HG03139 (cell line): ENCODE results near the gene TMPRSS13.

Experiments used
- ATAC-seq: cut with Tn5 transposase; IDR thresholded peaks from one replicate; pipeline ENCODE4 v1.9.1; 2021; ENCODE audit not compliant: unreplicated experiment

The TMPRSS13 gene

DNA sequence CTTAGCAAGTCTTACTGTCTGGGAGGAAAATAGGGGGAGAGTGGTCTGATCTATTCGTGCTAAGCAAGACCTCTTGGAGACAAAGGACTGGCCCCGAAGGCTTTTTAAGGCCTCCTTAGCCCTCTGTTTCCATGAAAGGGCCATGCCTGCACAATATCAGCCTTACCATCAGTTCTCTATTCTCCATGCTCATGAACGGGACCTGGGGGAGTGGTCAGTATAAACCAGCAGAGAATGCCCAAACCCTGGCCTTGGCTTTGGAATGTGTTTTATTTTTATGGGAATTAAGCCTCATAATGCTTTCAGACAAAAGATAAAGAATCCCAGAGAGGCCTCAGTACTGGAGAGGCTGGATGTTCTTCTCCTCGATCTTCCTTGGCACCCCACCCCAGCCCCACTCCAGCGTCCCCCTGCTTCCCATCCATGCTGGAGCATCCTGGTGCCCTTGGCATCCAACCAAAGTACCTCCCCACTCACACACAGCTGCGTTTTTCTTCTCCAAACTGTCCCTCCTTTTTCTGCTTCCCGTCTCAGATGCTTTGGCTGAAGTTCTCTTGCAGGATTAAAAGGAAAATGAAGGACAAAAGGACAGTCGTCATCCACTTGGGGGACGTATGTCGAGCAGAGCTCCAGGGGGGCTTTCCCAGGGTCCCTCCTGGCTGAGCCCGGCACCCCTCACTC is 71.3 kb downstream of the TMPRSS13 start:
- no peak for ATAC-seq

DNA sequence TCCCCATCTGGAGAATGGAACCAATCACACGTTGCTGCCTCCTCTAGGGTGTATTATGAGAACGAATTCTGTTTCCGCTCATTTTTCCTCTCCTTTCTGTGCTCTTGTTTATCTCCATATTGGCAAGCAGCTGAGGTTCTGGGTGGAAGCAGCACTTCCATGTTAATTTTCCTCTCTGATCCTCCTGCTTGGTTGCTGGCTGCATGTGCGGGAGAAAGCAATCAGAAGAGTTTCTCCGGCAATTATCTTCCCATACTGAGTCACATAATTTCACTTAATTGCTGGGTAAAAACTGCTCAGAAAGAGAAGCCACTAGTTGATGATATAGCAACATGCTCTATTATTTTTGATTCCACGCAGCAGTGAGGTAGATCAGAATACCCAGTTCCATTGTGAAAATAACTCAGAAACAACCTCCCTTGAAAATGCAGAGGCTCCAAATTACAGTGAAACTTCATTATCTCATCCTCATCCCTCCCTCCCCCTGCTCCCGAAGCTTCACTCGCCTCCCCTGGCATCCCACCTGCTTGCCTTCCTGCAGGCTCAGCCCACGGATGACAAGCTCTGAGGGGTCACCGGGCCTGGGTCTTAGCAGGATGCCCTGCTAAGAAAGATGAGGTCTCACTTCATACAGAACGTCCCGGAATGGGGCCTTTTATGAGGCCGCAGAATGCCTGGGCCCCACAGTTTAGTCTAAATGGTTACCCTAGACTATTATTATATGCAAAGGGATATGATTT is 73.1 kb downstream of the TMPRSS13 start:
- ATAC-seq: no peak

DNA sequence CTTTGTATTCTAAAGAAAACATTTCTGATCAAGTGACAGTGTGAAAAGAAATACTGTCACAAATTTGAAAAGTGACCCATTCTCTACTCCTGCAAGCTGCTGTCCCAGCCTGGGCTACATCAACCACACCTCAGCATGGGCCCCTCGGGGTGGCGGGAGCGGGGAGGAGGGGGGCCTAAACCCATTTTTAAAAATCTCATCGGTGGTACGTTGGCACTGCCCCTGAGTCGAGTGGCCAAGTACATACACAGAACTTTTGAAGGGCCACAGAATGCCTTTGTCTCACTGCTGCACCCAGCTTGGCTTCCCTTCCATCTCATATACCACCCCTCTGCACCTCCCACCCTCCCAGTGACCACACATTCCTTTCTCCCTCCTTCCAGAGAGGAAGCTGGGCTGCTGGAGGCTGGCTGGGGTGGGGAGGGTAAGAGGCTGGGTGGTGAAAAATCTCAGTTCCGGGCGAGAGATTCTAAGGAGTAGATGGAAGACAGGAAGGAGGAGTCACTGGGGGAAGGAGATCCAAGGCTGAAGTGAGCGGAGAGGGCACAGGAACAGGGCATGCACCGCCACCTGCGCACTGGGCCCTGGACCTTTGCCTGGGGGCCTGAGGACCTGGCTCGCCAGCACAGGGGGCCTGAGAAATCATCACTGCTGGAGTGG is 73.9 kb downstream of the TMPRSS13 start:
- ATAC-seq: no peak

DNA sequence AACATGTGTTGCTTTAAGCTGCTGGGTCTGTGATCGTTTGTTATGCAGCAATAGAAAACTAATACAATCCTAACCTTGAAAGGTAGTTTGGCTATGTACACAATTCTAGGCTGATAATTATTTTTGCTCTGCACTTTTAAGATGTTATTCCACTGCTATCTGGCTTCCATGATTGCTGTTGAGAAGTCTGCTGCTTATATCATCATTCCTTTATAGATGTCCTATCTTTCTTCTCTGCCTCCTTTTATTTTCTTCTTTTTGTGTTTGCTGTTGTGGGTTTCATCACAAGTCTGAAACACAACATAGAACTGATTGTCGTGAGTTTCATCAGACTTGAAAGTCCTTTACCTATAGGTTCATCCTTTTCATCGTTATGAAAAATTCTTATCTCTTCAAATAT is 76.9 kb downstream of the TMPRSS13 start:
- no peak for ATAC-seq

DNA sequence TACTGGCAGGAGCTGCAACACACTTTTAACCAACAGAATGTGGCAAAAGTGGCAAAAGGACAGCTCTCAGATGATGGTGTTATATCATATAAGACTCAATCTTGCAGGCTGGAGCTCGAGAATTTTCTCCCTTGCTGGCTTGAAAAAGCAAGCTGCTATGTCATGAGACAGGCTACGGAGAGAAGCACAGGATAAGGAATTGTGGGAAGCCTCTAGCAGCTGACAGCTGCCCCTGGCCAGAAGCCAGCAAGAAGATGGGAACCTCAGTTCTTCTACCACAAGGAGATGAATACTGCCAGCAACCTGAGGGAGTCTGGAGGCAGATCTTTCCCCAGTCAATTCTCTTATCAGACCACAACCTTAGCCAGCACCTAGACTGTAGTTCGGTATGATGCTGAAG is 77.3 kb downstream of the TMPRSS13 start:
- ATAC-seq: no peak

DNA sequence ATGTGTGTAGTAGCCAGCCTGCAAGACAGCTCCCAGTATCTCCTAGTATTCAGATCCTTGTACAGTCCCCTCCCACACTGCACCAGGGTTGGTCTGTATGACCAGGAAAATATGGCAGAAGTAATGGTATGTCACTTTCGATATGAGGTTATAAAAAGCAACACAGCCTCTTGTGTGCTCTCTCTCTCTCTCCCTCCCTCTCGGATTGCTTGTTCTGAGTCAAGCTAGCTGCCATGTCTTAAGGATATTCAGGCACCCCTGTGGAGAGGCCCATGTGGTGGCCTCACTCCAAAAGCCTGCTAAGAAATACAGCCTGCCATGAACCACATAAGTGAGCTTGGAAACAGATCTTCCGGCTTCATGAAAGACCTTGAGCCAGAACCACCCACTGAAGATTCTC is 78.1 kb downstream of the TMPRSS13 start:
- no peak for ATAC-seq
